Neutrophil (primary cell): ENCODE measurements around the gene TRIML2.

Experiments used
- H3K27ac ChIP-seq: fragments of 200-600 bp; sonication (generic); 2 replicates; pipeline ENCODE4 v1.5.1; 2016; ENCODE audit warnings: mild to moderate bottlenecking, moderate library complexity
- H3K27me3 ChIP-seq: fragments of 200-600 bp; sonication (generic); 2 replicates; pipeline ENCODE4 v1.6.0; 2016; ENCODE audit warnings: mild to moderate bottlenecking
- H3K36me3 ChIP-seq: fragments of 200-600 bp; sonication (generic); 2 replicates; pipeline ENCODE4 v1.5.1; 2017
- H3K4me1 ChIP-seq, 2 experiments: fragments of 200-600 bp in 1 of 2; sonication (generic) in 1 of 2; 1 replicate in 1 of 2; 2 replicates in 1 of 2; pipeline versions ENCODE4 v1.5.1 to v1.6.1; 2013 to 2016; ENCODE audit warnings: low read depth in 1 of 2, low read length in 1 of 2, mild to moderate bottlenecking in 1 of 2, moderate library complexity in 1 of 2; ENCODE audit not compliant: control insufficient read depth in 1 of 2, insufficient read depth in 1 of 2
- H3K4me3 ChIP-seq, 2 experiments: fragments of 200-600 bp in 1 of 2; sonication (generic) in 1 of 2; 1 replicate in 1 of 2; 2 replicates in 1 of 2; pipeline ENCODE4 v1.5.1; 2013 to 2016; ENCODE audit warnings: low read depth in 1 of 2, low read length in 1 of 2, mild to moderate bottlenecking in 1 of 2, moderate library complexity in 1 of 2
- H3K9me3 ChIP-seq: fragments of 200-600 bp; sonication (generic); 2 replicates; pipeline ENCODE4 v1.5.1; 2016
- CTCF ChIP-seq: fragments of 200-600 bp; sonication (generic); IDR thresholded peaks from 2 replicates; pipeline ENCODE4 v1.5.1; 2016; ENCODE audit warnings: antibody characterized with exemption

TRIML2 gene

GRCh38 chr4:188106454-188106853 lies 2.9 kb downstream of the TRIML2 start:
- Histone ChIP-seq H3K4me3 (no peak overlapping the region), H3K36me3 (no peaks in the 10 kb centered on the region), H3K4me1 (no peaks in the 10 kb centered on the region), H3K27ac (no peak overlapping the region), H3K27me3 (no peaks in the 10 kb centered on the region), H3K9me3 (peaks cover 7% of the 10 kb centered on the region)
- TF ChIP-seq CTCF: no peak

- H3K36me3 ChIP-seq: no peaks in the 10 kb centered on the region
- H3K27ac ChIP-seq: no peak overlapping the region
- no peak overlapping the region for H3K4me3 ChIP-seq
- H3K4me1 ChIP-seq: no peaks in the 10 kb centered on the region
- no peak for TF ChIP-seq CTCF
- H3K27me3 ChIP-seq: no peaks in the 10 kb centered on the region
- H3K9me3 ChIP-seq: no peaks in the 10 kb centered on the region
Observed at GRCh38 chr4:188092824-188093223, 16.6 kb downstream of the TRIML2 start.

GRCh38 chr4:188086858-188087257 lies 22.5 kb downstream of the TRIML2 start:
- Histone ChIP-seq H3K9me3 (no peaks in the 10 kb centered on the region), H3K4me1 (no peaks in the 10 kb centered on the region), H3K36me3 (no peaks in the 10 kb centered on the region), H3K27me3 (no peaks in the 10 kb centered on the region), H3K27ac (no peak overlapping the region), H3K4me3 (no peak overlapping the region)
- TF ChIP-seq CTCF: no peak

- H3K4me3 ChIP-seq: no peak overlapping the region
- no peaks in the 10 kb centered on the region for H3K9me3 ChIP-seq
- no peaks in the 10 kb centered on the region for H3K27me3 ChIP-seq
- no peaks in the 10 kb centered on the region for H3K4me1 ChIP-seq
- H3K27ac ChIP-seq: no peak overlapping the region
- no peak for TF ChIP-seq CTCF
- no peaks in the 10 kb centered on the region for H3K36me3 ChIP-seq
Observed at GRCh38 chr4:188082796-188083195, 26.6 kb downstream of the TRIML2 start.

- Histone ChIP-seq H3K27me3 (no peaks in the 10 kb centered on the region), H3K36me3 (no peaks in the 10 kb centered on the region), H3K4me1 (no peaks in the 10 kb centered on the region), H3K9me3 (no peaks in the 10 kb centered on the region), H3K27ac (no peak overlapping the region), H3K4me3 (no peak overlapping the region)
- TF ChIP-seq CTCF: no peak
Observed at GRCh38 chr4:188078116-188078515, 31.3 kb downstream of the TRIML2 start.

- Histone ChIP-seq H3K27ac (no peak overlapping the region), H3K9me3 (no peaks in the 10 kb centered on the region), H3K4me1 (no peaks in the 10 kb centered on the region), H3K36me3 (no peaks in the 10 kb centered on the region), H3K4me3 (no peak overlapping the region), H3K27me3 (no peaks in the 10 kb centered on the region)
- TF ChIP-seq CTCF: no peak
Observed at GRCh38 chr4:188076169-188076568, 33.2 kb downstream of the TRIML2 start.
